Transverse colon (tissue), 4 donors: ENCODE data around the gene GMIP.

ENCODE experiments used
- POLR2AphosphoS5 ChIP-seq, 3 donors: sonication (generic); formaldehyde crosslinking; IDR thresholded peaks; one replicate each; pipeline ENCODE4 v1.6.1; 2016; ENCODE audit warnings: antibody characterized with exemption in 3 of 3
- TF ChIP-seq, protein P1 (sequence below), 5 experiments: fragments of 200-600 bp in 3 of 5; fragments of 450-650 bp in 2 of 5; sonication (generic) in 3 of 5; IDR thresholded peaks; 1 replicate in 2 of 5; 2 replicates in 3 of 5; pipeline ENCODE4 v1.5.1; 2016 to 2017; ENCODE audit warnings: antibody characterized with exemption in 5 of 5, inconsistent platforms in 3 of 5, mild to moderate bottlenecking in 2 of 5, moderate library complexity in 1 of 5

DNA sequence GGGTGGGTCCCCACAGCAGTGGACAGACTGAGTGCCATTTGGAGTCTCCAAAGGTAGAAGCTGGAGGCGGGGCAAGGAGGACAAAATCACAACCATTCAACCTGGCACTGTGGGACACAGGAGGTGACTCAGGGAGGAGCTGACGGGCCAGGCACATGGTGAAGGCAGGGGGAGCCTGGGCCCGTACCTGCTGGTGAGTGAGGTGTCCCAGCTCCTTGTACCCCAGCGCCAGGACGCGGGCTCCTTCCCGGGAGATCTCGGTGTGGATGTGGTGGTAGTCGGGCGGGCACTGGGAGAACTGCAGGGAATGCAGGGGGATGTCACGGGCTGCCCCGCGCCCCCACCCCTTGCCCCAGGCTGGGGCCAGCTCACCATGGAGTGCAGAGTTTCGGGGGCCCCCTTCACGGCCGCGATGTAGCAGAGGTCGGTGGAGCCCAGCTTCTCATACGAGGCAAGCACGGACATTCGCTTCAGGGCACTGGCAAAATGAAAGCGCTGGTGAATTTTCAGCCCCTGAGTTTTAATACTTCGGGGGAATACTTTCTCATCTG, 10.2 kb upstream of the GMIP start:
- TF ChIP-seq POLR2AphosphoS5 (IDR thresholded peaks at IDR 0.05) = no peak
- TF ChIP-seq, protein P1, sequence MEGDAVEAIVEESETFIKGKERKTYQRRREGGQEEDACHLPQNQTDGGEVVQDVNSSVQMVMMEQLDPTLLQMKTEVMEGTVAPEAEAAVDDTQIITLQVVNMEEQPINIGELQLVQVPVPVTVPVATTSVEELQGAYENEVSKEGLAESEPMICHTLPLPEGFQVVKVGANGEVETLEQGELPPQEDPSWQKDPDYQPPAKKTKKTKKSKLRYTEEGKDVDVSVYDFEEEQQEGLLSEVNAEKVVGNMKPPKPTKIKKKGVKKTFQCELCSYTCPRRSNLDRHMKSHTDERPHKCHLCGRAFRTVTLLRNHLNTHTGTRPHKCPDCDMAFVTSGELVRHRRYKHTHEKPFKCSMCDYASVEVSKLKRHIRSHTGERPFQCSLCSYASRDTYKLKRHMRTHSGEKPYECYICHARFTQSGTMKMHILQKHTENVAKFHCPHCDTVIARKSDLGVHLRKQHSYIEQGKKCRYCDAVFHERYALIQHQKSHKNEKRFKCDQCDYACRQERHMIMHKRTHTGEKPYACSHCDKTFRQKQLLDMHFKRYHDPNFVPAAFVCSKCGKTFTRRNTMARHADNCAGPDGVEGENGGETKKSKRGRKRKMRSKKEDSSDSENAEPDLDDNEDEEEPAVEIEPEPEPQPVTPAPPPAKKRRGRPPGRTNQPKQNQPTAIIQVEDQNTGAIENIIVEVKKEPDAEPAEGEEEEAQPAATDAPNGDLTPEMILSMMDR (IDR thresholded peaks at IDR 0.05) = no peak
